ENCODE results near the gene IQCE.
"Not testable (repeated sequence)": the region's sequence is repeated elsewhere in the genome, so short reads cannot be mapped to it uniquely, and the experiment has no call there.

Gene IQCE

DNA sequence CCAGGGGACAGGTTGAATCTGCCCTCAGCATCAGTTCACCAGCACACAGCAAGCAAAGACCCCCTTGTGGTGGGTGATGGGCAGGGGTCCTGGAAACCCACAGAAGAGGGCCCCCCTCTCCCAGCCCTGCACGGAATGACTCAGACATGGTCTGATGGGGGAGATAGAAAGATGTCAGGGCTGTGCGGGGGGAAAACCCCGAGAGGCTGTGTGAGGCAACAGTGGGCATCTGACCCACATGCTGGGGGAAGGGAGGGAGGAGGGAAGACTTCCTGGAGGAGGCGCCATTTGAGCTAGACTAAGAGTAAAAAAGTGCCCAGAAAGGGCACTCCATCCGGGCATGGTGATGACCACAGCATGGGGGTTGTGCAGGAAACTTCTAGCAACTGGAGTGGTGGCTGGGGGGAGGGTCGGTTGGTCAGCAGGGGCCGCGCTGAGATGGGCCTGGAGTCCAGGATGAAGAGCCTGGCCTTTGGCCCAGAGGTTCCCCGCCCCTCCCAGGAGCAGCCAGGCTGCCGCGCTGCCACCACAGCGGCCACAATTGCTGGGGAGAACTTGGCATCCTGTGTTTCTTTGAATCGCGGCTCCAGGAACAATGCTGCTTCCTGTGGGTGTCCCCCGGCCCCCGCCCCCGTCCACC lies 36.7 kb upstream of the IQCE start:
- DNase-seq, result no peak

- peak; percentile 91 for DNase-seq
Measured at GRCh38 chr7:2522780-2523433, 35.9 kb upstream of the IQCE start.

- no peak for DNase-seq
Measured at GRCh38 chr7:2523461-2523936, 35.3 kb upstream of the IQCE start.

- DNase-seq, result no peak
Measured at GRCh38 chr7:2523941-2524807, 34.6 kb upstream of the IQCE start.

- DNase-seq, result no peak
Measured at GRCh38 chr7:2524808-2525657, 33.7 kb upstream of the IQCE start.

DNA sequence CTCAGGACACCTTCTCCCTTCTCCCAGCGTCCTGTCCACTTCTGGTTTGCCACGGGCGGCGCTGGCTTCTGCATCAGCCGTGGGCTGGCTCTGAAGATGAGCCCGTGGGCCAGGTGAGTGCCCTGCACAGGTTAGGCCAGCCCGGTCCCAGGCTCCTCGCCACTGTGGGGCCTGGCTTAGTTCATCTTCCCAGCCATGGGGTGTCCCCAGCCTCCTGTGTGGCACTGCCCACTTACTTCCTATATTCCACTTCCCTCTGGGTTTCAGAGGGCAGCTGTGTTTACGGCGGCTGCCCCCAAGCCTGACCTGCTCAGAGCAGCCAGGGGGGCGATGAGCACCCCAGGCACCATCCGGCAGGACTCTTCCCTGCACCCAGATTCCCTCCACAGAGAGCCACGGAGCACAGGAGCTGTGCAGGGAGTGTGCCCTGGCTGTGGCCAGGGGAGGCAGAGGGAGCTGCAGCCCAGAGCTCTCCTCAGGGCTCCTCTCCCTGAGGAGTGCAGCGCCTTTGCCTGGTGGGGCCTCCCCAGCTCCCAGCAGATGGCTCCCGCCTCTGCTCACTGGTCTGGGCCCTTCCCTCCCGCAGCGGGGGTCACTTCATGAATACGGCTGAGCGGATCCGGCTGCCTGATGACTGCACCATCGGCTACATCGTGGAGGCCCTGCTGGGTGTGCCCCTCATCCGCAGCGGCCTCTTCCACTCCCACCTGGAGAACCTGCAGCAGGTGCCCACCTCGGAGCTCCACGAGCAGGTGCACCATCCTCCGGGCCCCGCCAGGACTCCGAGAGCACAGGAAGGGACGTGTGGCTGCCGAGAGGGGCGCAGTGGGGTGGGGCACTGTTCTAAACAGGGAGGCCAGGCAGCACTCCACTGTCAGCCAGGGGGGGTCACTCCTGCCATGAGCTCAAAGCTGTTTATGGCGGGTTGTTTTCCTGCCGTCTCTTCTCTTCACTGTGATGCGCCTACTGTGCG lies 32.8 kb upstream of the IQCE start:
- DNase-seq, result no peak

GRCh38 chr7:2526659-2527504 lies 31.9 kb upstream of the IQCE start:
- DNase-seq, result no peak

DNA sequence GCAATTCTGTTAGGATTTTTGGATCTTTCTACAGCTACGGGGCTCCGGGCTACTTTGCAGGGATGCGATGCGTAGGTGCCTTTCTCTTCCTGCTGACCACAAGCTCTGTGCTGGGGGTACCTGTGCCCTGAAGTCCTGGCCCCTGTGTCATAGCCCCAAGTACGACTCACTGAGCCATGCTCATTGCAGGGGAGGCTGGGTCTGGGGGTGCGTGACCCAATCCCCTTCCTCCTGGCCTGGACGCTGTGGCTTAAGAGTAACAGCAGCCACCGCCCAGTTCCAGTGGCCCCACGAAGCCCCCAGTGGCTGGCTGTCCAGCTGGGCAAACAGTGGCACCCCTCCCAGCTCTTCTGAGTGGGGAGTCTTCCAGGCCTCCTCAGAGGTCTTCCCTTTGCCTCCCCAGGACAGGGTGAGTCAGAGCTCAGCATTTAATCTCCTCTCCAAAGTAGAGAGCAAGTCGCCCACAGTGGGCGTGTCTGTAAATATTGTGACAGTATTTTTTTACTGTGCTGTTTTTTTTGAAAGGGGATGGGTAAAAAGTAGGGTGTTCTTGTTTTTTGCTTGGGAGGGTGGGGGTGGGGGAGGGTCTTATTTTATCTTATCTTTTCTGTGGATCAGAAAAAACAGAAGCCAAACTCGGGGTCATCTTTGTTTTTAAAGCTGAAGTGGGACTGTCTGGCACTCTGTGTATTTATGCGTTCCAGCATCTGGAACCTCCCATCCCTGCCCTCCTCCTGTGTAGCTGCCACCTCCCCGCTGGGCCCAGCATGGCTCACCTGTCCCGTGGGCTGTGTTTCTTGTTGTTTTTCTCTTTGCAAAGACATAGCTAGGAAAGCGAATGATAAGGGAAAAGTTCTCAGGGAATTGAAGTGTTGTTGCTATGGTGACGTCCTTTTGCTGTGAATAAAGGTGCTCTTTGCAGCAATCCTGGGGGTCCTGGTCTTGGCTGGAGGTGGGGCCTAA lies 31.0 kb upstream of the IQCE start:
- DNase-seq, result no peak

- no peak for DNase-seq
Measured at GRCh38 chr7:2528481-2529095, 30.2 kb upstream of the IQCE start.

GRCh38 chr7:2529161-2530070 lies 29.4 kb upstream of the IQCE start:
- no peak for DNase-seq

- no peak for DNase-seq
Measured at GRCh38 chr7:2530071-2530987, 28.4 kb upstream of the IQCE start.

DNA sequence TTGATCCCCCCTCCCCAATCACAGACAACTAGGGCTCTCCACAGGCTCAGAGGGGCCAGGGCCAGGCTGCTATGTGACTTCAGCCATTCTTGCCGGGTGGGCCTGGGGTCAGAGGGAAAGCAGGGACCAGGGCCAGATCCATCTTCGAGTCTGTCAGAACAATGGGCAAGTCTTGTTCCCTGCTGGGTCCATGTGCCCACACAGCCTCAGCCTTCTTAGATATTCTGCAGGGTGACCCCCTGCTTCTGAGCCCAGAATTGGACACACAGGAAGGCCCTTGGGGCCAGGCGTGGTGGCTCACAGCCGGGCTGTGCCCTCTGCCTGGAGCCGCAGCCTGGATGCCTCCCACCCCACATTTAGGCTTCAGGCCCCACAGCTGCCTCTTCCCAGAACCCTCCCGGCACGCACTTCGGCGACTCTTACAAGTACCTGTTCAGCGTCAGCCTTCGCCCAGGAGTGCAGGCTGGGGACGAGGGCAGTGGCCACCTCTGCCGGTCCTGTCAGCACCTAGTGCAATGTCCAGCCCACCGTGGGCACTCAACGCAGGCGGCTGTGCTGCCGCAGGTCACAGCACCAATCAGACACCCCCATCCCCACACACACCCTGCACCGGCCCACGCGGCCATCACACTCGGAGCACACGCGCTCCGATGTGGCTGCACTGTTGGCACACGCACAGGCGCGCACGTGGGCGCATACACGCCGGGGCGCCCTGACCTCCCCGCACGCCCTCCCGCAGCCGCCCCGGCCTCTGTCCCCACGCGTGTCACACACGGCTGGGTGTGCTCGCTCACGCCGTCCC lies 27.6 kb upstream of the IQCE start:
- DNase-seq, result not testable (repeated sequence)

DNA sequence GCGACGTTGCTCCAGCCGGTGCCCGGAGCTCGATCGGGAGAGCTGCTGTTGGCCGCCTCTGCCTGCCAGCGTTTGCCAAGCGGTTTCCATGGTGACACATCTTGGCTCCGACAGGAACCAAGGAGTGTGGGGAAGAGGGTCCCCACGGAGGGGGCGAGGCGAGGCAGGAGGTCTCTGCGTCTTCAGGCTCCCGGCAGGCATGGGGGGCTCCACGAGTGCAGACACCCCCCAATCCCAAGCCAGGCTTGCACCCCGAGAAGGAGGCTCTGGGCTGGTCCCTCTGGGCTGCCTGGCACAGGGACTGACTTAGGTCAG lies 27.0 kb upstream of the IQCE start:
- not testable (repeated sequence) for DNase-seq

GRCh38 chr7:2532199-2532772 lies 26.5 kb upstream of the IQCE start:
- not testable (repeated sequence) for DNase-seq

DNA sequence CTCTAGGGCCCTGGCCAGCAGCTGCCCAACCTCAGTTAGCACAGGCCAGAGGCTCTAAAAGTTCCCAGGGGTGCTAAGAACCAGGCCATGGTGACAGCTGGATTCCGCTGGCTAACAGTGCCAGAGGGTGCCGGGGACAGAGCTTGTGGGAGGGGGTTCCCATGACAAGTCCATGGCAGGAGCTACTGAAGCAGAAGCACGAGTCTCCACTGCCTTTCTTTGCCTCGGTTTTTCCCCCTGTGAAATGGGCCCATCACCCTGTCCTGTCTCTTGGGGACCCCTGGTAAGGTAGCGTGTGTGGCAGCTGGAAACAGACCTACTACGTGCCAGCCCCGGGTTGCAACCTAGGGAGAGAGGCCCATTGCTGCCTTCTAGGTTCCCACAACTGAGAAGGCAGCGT lies 26.0 kb upstream of the IQCE start:
- DNase-seq, result not testable (repeated sequence)

All from NCI-H82 (cell line).